ENCODE data around the gene SIDT2. TPM values are rescaled to one million over a fixed set of nuclear protein-coding genes. Genes with fewer than 3 reads are reported as not detected.

The SIDT2 gene
- 39.8 TPM for total RNA-seq

GRCh38 chr11:117178210-117179034 lies at the start of gene SIDT2:
Gene SIDT2, plus strand, starts transcription at chr11:117178743. Its CDS starts 521 bp downstream, at chr11:117179264.

GRCh38 chr11:117143871-117144476 lies 34.6 kb upstream of the SIDT2 start, which contains the start of gene PAFAH1B2:
Gene PAFAH1B2, plus strand, starts transcription at chr11:117144287. Its CDS starts 8,161 bp downstream, at chr11:117152448.

GRCh38 chr11:117199053-117199915 lies 20.7 kb downstream of the SIDT2 start, which contains the start of gene TAGLN:
Gene TAGLN, plus strand, starts transcription at chr11:117199370. Its CDS starts 3,644 bp downstream, at chr11:117203014.

GRCh38 chr11:117231842-117232091 lies 53.2 kb downstream of the SIDT2 start, which contains the start of gene PCSK7:
Gene PCSK7, minus strand, starts transcription at chr11:117232073. Its CDS starts 2,229 bp downstream, at chr11:117229844.

GRCh38 chr11:117232092-117232878 lies 53.7 kb downstream of the SIDT2 start, which contains the start of gene RNF214:
Gene RNF214, plus strand, starts transcription at chr11:117232671. Its CDS starts 1,602 bp downstream, at chr11:117234273.

Other genes with a start within 250 kb of the SIDT2 start
- gene SIK3, start 80.3 kb upstream of the SIDT2 start, total RNA-seq = 37.4 TPM
- gene PAFAH1B2, start 34.5 kb upstream of the SIDT2 start, total RNA-seq = 74.0 TPM
- 150 TPM for gene TAGLN, start 20.6 kb downstream of the SIDT2 start, total RNA-seq
- gene PCSK7, start 53.3 kb downstream of the SIDT2 start, total RNA-seq = 36.6 TPM
- gene RNF214, start 53.9 kb downstream of the SIDT2 start, total RNA-seq = 25.4 TPM
- gene BACE1-AS, start 112.6 kb downstream of the SIDT2 start, total RNA-seq = 6.8 TPM
- 27.8 TPM for gene BACE1, start 137.5 kb downstream of the SIDT2 start, total RNA-seq
- gene CEP164, start 149.1 kb downstream of the SIDT2 start, total RNA-seq = 26.4 TPM

Measured in metanephros (tissue), 1 donor.